ENCODE results near the gene MINDY3.
"Not testable (repeated sequence)": the region's sequence is repeated elsewhere in the genome, so short reads cannot be mapped to it uniquely, and the experiment has no call there.

The MINDY3 gene

GRCh38 chr10:15852111-15852557 lies 8.2 kb downstream of the MINDY3 start:
- no peaks in the 10 kb centered on the region for H3K9me2 ChIP-seq (replicated peaks; ENCODE audit: control insufficient read depth, low read length)
- no peaks in the 10 kb centered on the region for H4K20me1 ChIP-seq (ENCODE audit: control insufficient read depth, insufficient read depth, low read depth, low read length)
- no peak for TF ChIP-seq CTCF (IDR thresholded peaks at IDR 0.05; ENCODE audit: low read depth, low read length, poor library complexity, severe bottlenecking)
- TF ChIP-seq EZH2phosphoT487 (IDR thresholded peaks at IDR 0.05; ENCODE audit: borderline replicate concordance, low read length): no peak
- no peaks in the 10 kb centered on the region for H3K4me1 ChIP-seq (ENCODE audit: control insufficient read depth, low read length)
- no peak overlapping the region for H3K4me3 ChIP-seq (ENCODE audit: low read length)
- H3K36me3 ChIP-seq (ENCODE audit: control insufficient read depth, low read length): peaks cover 49% of the 10 kb centered on the region
- no peaks in the 10 kb centered on the region for H3K27me3 ChIP-seq (ENCODE audit: control insufficient read depth, low read length)
- H3K27ac ChIP-seq (ENCODE audit: low read depth, low read length): no peak overlapping the region
- peaks cover 94% of the 10 kb centered on the region for H3K79me2 ChIP-seq (ENCODE audit: control insufficient read depth, low read length)
- no peaks in the 10 kb centered on the region for H3F3A ChIP-seq (ENCODE audit: control insufficient read depth, insufficient read depth)
- peaks cover 17% of the 10 kb centered on the region; the same call in 1 of the 2 replicates for H3K9me3 ChIP-seq (ENCODE audit: control insufficient read depth, insufficient read depth, low read length)
- no peak overlapping the region for H3K4me2 ChIP-seq (ENCODE audit: low read length)

GRCh38 chr10:15850337-15850978 lies 9.8 kb downstream of the MINDY3 start:
- not testable (repeated sequence) for H3F3A ChIP-seq (ENCODE audit: control insufficient read depth, insufficient read depth); H3K27me3 ChIP-seq (ENCODE audit: control insufficient read depth, low read length); H3K4me3 ChIP-seq (ENCODE audit: low read length); H4K20me1 ChIP-seq (ENCODE audit: control insufficient read depth, insufficient read depth, low read depth, low read length); H3K9me2 ChIP-seq (replicated peaks; ENCODE audit: control insufficient read depth, low read length); H3K4me1 ChIP-seq (ENCODE audit: control insufficient read depth, low read length); H3K27ac ChIP-seq (ENCODE audit: low read depth, low read length); H3K4me2 ChIP-seq (ENCODE audit: low read length)
- peaks cover 49% of the 10 kb centered on the region for H3K36me3 ChIP-seq (ENCODE audit: control insufficient read depth, low read length)
- H3K9me3 ChIP-seq (ENCODE audit: control insufficient read depth, insufficient read depth, low read length): peaks cover 17% of the 10 kb centered on the region; the same call in 1 of the 2 replicates
- peaks cover 82% of the 10 kb centered on the region for H3K79me2 ChIP-seq (ENCODE audit: control insufficient read depth, low read length)

GRCh38 chr10:15849316-15849715 lies 11.0 kb downstream of the MINDY3 start:
- Histone ChIP-seq H3K9me2 (replicated peaks; ENCODE audit: control insufficient read depth, low read length) (no peaks in the 10 kb centered on the region), H3K79me2 (ENCODE audit: control insufficient read depth, low read length) (peaks cover 71% of the 10 kb centered on the region)

More at GRCh38 chr10:15849316-15849715, 11.0 kb downstream of the MINDY3 start:
- Histone ChIP-seq H3K27ac (ENCODE audit: low read depth, low read length) (no peak overlapping the region), H4K20me1 (ENCODE audit: control insufficient read depth, insufficient read depth, low read depth, low read length) (no peaks in the 10 kb centered on the region), H3K36me3 (ENCODE audit: control insufficient read depth, low read length) (peaks cover 39% of the 10 kb centered on the region), H3K4me2 (ENCODE audit: low read length) (no peak overlapping the region), H3K4me3 (ENCODE audit: low read length) (no peak overlapping the region), H3K9me3 (ENCODE audit: control insufficient read depth, insufficient read depth, low read length) (peaks cover 17% of the 10 kb centered on the region; the same call in 1 of the 2 replicates), H3K4me1 (ENCODE audit: control insufficient read depth, low read length) (peaks cover 3% of the 10 kb centered on the region; the same call in 1 of the 2 replicates), H3K27me3 (ENCODE audit: control insufficient read depth, low read length) (no peaks in the 10 kb centered on the region), H3F3A (ENCODE audit: control insufficient read depth, insufficient read depth) (no peaks in the 10 kb centered on the region)
- TF ChIP-seq CTCF (IDR thresholded peaks at IDR 0.05; ENCODE audit: low read depth, low read length, poor library complexity, severe bottlenecking) (no peak), EZH2phosphoT487 (IDR thresholded peaks at IDR 0.05; ENCODE audit: borderline replicate concordance, low read length) (no peak)

Data from DOHH2 (cell line).